Left lung (tissue), 10 donors: ENCODE measurements around the gene TFCP2L1. TPM values are rescaled to one million over a fixed set of nuclear protein-coding genes. Genes with fewer than 3 reads are reported as not detected.

ENCODE experiments used
- ATAC-seq: fragments of 200-7000 bp; cut with Tn5 transposase; one replicate; pipeline ENCODE4 v1.9.1; 2020; ENCODE audit warnings: moderate library complexity
- DNase-seq, 4 donors: peaks; one replicate each; pipeline ENCODE4 v3.0.0-alpha.2; 2013 to 2020
- H3K27ac ChIP-seq, 2 donors: fragments of 200-600 bp; sonication (generic) in 1 of 2; one replicate each; pipeline versions ENCODE4 v1.5.0 to v1.8.0; 2020 to 2021
- H3K27me3 ChIP-seq, 2 donors: fragments of 200-600 bp; sonication (generic) in 1 of 2; one replicate each; pipeline versions ENCODE4 v1.5.0 to v1.8.0; 2020 to 2021
- H3K36me3 ChIP-seq, 2 donors: fragments of 200-600 bp; sonication (generic) in 1 of 2; one replicate each; pipeline versions ENCODE4 v1.5.0 to v1.8.0; 2020 to 2021
- H3K4me1 ChIP-seq, 2 donors: fragments of 200-600 bp; one replicate each; pipeline ENCODE4 v1.8.0; 2021
- H3K4me3 ChIP-seq, 2 donors: fragments of 200-600 bp; sonication (generic) in 1 of 2; one replicate each; pipeline versions ENCODE4 v1.5.0 to v1.8.0; 2020 to 2021; ENCODE audit warnings: mild to moderate bottlenecking in 1 of 2
- H3K9me3 ChIP-seq, 2 donors: fragments of 200-600 bp; sonication (generic) in 1 of 2; one replicate each; pipeline versions ENCODE4 v1.5.0 to v1.8.0; 2020 to 2021
- intact Hi-C, 2 donors: fragments of 100-400 bp; cut with DNase I; formaldehyde crosslinking; loops; one replicate each; pipeline versions ENCODE4 v1.11.2 to v1.14.2; 2022
- polyA plus RNA-seq, 6 donors: library from polyadenylated mRNA; unstranded; fragments of 120-200 nt; gene quantifications; one replicate each; pipeline ENCODE4 v1.2.1, GENCODE V29; 2013; ENCODE audit not compliant: insufficient read length in 6 of 6
- total RNA-seq, 2 donors: library from RNA; stranded (reverse); fragmentation: NEBNext Ultra II Directional; extraction: Animal tissue kit (Norgen Biotek cat#: 25700); gene quantifications; one replicate each; pipeline ENCODE4 v1.2.1, GENCODE V29; 2021
- TF ChIP-seq, protein P1 (sequence below), 2 donors: fragments of 200-600 bp; sonication (generic) in 1 of 2; IDR thresholded peaks; one replicate each; pipeline versions ENCODE4 v1.5.0 to v1.8.0; 2021; ENCODE audit warnings: antibody characterized with exemption in 2 of 2
- donor health status: DM: no; HTN: yes; CAD: no.
- donor health status: DM: no; HTN: no; CAD: no.

The TFCP2L1 gene
- total and polyA plus RNA-seq, 8 donors, result 3.5 to 32.5 (median 4.6) TPM

DNA sequence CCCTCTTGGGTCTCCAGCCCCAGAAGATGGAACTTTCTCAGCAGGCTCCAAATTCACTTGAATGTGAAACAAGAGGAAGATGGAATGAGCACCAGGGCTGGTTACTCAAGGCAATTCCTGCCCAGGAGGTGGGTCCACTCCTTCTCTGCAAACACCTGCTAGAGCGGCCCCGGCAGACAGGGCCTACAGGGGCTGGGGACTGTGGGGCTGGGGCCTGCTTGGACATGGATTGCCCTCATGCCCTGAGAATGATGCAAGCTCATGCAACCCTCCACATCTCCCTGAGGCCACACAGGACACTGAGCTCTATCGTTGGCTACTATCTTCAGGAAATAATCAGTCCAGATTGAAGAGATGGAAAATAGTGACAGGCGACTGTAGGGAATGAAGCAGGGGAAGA is 39.1 kb downstream of the TFCP2L1 start:
- Histone ChIP-seq H3K27ac (no peak overlapping the region), H3K4me3 (no peak overlapping the region), H3K9me3 (no peaks in the 10 kb centered on the region), H3K4me1 (no peaks in the 10 kb centered on the region), H3K36me3 (peaks cover 0 to 15% of the 10 kb centered on the region in 2 donors), H3K27me3 (no peaks in the 10 kb centered on the region)
- TF ChIP-seq, protein P1, sequence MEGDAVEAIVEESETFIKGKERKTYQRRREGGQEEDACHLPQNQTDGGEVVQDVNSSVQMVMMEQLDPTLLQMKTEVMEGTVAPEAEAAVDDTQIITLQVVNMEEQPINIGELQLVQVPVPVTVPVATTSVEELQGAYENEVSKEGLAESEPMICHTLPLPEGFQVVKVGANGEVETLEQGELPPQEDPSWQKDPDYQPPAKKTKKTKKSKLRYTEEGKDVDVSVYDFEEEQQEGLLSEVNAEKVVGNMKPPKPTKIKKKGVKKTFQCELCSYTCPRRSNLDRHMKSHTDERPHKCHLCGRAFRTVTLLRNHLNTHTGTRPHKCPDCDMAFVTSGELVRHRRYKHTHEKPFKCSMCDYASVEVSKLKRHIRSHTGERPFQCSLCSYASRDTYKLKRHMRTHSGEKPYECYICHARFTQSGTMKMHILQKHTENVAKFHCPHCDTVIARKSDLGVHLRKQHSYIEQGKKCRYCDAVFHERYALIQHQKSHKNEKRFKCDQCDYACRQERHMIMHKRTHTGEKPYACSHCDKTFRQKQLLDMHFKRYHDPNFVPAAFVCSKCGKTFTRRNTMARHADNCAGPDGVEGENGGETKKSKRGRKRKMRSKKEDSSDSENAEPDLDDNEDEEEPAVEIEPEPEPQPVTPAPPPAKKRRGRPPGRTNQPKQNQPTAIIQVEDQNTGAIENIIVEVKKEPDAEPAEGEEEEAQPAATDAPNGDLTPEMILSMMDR (IDR thresholded peaks at IDR 0.05), result no peak
- no peak for ATAC-seq
- DNase-seq, result peak in 1 of 4 donors; percentile 21
- intact Hi-C loops, result no loop called here

DNA sequence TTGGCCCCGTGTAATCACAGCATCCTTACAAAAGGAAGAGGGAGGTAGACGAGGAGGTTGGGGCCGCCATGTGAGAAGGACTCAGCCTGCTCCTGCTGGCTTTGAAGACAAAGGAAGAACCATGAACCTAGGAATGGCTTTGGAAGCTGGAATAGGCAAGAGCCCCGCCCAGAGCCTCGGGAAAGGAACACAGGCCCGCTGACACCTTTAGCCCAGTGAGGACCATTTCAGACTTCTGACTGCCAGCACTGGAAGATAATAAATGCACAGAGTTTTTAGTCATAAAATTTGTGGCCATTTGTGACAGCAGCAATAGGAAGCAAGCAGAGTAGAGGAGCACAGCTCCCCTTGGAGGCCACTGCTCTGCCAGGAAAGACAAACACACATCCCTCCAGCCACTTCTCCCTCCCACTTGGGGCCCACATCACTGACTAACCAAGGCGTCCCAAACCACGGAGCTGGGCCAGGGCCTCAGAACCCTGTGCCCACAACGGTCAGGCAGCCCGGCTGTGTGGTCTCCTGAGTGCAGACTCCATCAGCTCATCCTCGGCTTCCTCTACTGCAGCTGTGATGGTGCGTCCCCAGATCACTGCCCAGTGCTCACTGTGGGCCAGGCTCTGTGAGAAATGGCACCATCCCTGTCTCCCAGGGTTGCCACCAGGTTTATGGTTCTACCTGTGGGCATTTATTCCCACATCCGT is 39.7 kb downstream of the TFCP2L1 start:
- H3K36me3 ChIP-seq, result peaks cover 0 to 15% of the 10 kb centered on the region in 2 donors
- DNase-seq, result peak in 1 of 4 donors; percentile 4
- H3K27me3 ChIP-seq, result no peaks in the 10 kb centered on the region
- H3K27ac ChIP-seq, result no peak overlapping the region
- intact Hi-C loops, result no loop called here
- H3K9me3 ChIP-seq, result no peaks in the 10 kb centered on the region
- H3K4me1 ChIP-seq, result no peaks in the 10 kb centered on the region
- TF ChIP-seq, protein P1 (IDR thresholded peaks at IDR 0.05), result no peak
- no peak for ATAC-seq
- no peak overlapping the region for H3K4me3 ChIP-seq

DNA sequence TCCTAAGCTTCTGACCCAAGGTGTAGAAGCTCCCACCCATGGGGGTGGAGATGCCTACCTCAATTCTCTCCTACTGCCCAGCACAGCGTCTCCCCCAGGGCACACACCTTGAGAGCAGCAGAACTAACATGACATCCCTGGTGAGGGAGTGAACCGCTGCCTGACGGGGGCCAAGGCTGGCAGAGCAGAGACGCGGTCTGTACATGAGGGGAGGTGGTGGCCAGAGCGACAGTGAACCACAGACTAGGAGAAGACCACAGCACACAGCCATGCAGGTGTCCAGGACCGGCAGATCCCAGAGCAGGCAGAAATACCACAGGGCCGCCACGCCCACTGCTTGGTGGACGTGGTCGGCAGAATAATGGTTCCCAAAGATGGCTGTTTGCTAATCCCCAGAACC is 40.4 kb downstream of the TFCP2L1 start:
- TF ChIP-seq, protein P1 (IDR thresholded peaks at IDR 0.05), result no peak
- Histone ChIP-seq H3K27ac (no peak overlapping the region), H3K4me1 (no peaks in the 10 kb centered on the region), H3K36me3 (peaks cover 0 to 16% of the 10 kb centered on the region in 2 donors), H3K9me3 (no peaks in the 10 kb centered on the region), H3K4me3 (no peak overlapping the region), H3K27me3 (no peaks in the 10 kb centered on the region)
- intact Hi-C loops, result no loop called here
- ATAC-seq (no peak), DNase-seq (peak in 1 of 4 donors; percentile 17)

DNA sequence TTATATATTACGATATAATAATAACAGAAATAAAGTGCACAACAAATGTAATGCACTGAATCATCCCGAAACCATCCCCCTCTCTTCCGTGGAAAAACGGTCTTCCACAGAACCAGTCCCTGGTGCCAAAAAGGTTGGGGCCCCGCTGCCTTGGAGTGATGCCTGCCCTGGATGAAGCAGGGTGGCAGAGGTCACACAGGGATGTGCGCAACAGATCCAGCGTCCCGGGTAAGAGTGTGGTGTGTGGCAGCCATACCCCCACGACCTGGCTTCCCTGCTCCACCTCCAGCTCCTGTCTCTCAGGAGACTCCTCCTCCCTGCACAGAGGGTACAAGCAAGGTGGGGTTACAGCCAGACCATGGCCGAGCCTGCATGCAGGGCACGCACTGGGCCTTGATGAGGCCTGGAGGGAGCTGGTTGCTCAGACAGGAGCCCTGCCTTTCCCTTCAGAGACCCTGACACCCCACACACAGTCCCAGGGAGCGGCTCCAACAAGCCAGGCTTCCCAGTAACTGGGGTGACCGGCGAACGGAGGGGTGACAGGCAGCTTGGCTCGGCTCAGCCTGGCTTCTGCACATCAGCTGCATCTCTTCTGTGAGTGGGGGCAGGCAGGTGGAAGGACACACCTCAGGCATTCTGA is 41.1 kb downstream of the TFCP2L1 start:
- no peaks in the 10 kb centered on the region for H3K4me1 ChIP-seq
- no peak overlapping the region for H3K27ac ChIP-seq
- peaks cover 0 to 6% of the 10 kb centered on the region in 2 donors for H3K27me3 ChIP-seq
- intact Hi-C loops, result no loop called here
- ATAC-seq (no peak), DNase-seq (peak in 1 of 4 donors; percentile 27)
- H3K4me3 ChIP-seq, result no peak overlapping the region
- H3K9me3 ChIP-seq, result no peaks in the 10 kb centered on the region
- H3K36me3 ChIP-seq, result peaks cover 0 to 22% of the 10 kb centered on the region in 2 donors
- TF ChIP-seq, protein P1 (IDR thresholded peaks at IDR 0.05), result no peak

DNA sequence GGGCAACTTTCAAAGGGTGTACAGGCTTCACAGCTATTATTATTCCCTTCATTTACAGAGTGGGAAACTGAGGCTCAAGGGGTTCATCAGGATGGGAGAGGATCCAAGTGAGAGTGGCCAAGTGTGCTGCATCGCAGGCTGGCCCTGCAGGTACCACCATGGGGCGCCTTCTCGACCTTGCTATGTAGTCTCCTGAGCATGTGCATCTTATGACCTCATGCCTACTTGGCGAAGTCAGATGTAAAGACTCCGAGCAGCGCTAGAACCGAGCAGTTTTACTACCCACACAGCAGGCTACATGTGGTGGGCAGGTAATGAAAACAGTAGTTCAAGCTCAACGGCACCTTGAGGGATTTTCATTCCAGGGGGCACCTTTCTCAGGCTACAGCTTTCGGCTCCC is 42.0 kb downstream of the TFCP2L1 start:
- H3K9me3 ChIP-seq, result no peaks in the 10 kb centered on the region
- DNase-seq, result no peak
- no peak overlapping the region for H3K4me3 ChIP-seq
- intact Hi-C loops, result no loop called here
- no peak for ATAC-seq
- no peak overlapping the region for H3K27ac ChIP-seq
- TF ChIP-seq, protein P1 (IDR thresholded peaks at IDR 0.05), result no peak
- peaks cover 0 to 32% of the 10 kb centered on the region in 2 donors for H3K36me3 ChIP-seq
- peaks cover 0 to 8% of the 10 kb centered on the region in 2 donors for H3K27me3 ChIP-seq
- H3K4me1 ChIP-seq, result no peaks in the 10 kb centered on the region
